ENCODE results near the gene TMEM14B. TPM values are rescaled to one million over a fixed set of nuclear protein-coding genes. Genes with fewer than 3 reads are reported as not detected.

TMEM14B gene
- total and polyA plus RNA-seq, 9 of the 15 experiments (the other 6 are each of a cell fraction or from before 2014, with no cell fraction given), result 174 to 862 (median 263) TPM

GRCh38 chr6:10722570-10722819 is 25.1 kb upstream of the TMEM14B start (continued):
- TF ChIP-seq YBX1 (IDR thresholded peaks at IDR 0.05), result no peak
- TF ChIP-seq FOXA3 (CRISPR knock-in tag; conservative IDR thresholded peaks at IDR 0.05 in 1 of 2, IDR thresholded peaks at IDR 0.05 in 1 of 2), result peak in 1 of 2 experiments; percentile 45; a peak in 1 of 4 replicates
- TF ChIP-seq XRCC5 (IDR thresholded peaks at IDR 0.05; ENCODE audit: low read depth, low read length), result no peak
- TF ChIP-seq E2F8 (IDR thresholded peaks at IDR 0.05; ENCODE audit: low read depth, partially characterized antibody), result no peak
- TF ChIP-seq, protein P1, sequence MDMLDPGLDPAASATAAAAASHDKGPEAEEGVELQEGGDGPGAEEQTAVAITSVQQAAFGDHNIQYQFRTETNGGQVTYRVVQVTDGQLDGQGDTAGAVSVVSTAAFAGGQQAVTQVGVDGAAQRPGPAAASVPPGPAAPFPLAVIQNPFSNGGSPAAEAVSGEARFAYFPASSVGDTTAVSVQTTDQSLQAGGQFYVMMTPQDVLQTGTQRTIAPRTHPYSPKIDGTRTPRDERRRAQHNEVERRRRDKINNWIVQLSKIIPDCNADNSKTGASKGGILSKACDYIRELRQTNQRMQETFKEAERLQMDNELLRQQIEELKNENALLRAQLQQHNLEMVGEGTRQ (CRISPR knock-in tag; IDR thresholded peaks at IDR 0.05), result no peak; the same call in 1 of the 2 replicates
- no peak for TF ChIP-seq ELK1 (CRISPR knock-in tag; IDR thresholded peaks at IDR 0.05)
- peak; percentile 83; the same call in 1 of the 2 replicates for TF ChIP-seq ZNF695 (CRISPR knock-in tag; IDR thresholded peaks at IDR 0.05)
- TF ChIP-seq HBP1 (CRISPR knock-in tag; IDR thresholded peaks at IDR 0.05), result 0 out of 2 replicates have a peak, but pooled peaks have one; percentile 3
- 0 out of 2 replicates have a peak, but pooled peaks have one; percentile 58 for TF ChIP-seq RREB1 (CRISPR knock-in tag; IDR thresholded peaks at IDR 0.05)
- peak; percentile 97 for TF ChIP-seq NFIC (IDR thresholded peaks at IDR 0.05)
- 0 out of 2 replicates have a peak, but pooled peaks have one; percentile 38 for TF ChIP-seq NR4A1 (CRISPR knock-in tag; IDR thresholded peaks at IDR 0.05)
- no peak for TF ChIP-seq NR4A1 (tag; IDR thresholded peaks at IDR 0.05)
